DND-41 (cell line): ENCODE results near the gene CLVS2.

Experiments used
- EZH2 ChIP-seq: IDR thresholded peaks from 3 replicates; pipeline ENCODE4 v1.6.1; 2012; ENCODE audit warnings: borderline replicate concordance, low read depth, mild to moderate bottlenecking, moderate library complexity, low read length, inconsistent platforms; ENCODE audit not compliant: severe bottlenecking
- TF ChIP-seq, protein P1 (sequence below): IDR thresholded peaks from 2 replicates; pipeline ENCODE4 v1.5.1; 2012; ENCODE audit warnings: borderline replicate concordance, low read length, moderate library complexity, mild to moderate bottlenecking; ENCODE audit not compliant: poor library complexity, severe bottlenecking; ENCODE audit errors: extremely low read depth

DNA sequence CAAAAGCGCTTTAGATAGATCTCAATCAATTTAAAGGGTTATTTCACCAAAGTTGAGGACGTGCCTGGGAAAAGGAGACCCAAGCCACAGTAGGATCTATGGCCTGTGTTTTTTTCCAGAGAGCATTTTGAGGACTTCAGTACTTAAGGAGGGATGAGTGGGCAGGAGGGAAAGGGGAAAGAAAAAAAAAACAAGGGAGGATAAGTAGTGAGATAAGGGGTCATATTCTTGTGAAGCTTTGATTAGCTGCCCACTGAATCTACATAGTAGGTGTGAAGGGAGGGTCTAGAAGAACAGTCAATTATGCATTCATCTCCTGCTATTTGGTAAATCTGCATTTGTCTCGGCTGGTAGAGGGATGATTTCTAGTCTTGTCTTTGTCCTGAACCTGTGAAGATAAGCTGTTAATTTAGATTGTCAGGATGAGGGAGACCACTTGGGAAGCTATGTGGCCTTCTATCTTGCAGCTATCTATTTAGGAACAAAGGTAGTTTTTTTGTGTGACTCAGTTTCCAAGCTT, 48.4 kb downstream of the CLVS2 start:
- TF ChIP-seq, protein P1, sequence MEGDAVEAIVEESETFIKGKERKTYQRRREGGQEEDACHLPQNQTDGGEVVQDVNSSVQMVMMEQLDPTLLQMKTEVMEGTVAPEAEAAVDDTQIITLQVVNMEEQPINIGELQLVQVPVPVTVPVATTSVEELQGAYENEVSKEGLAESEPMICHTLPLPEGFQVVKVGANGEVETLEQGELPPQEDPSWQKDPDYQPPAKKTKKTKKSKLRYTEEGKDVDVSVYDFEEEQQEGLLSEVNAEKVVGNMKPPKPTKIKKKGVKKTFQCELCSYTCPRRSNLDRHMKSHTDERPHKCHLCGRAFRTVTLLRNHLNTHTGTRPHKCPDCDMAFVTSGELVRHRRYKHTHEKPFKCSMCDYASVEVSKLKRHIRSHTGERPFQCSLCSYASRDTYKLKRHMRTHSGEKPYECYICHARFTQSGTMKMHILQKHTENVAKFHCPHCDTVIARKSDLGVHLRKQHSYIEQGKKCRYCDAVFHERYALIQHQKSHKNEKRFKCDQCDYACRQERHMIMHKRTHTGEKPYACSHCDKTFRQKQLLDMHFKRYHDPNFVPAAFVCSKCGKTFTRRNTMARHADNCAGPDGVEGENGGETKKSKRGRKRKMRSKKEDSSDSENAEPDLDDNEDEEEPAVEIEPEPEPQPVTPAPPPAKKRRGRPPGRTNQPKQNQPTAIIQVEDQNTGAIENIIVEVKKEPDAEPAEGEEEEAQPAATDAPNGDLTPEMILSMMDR, result no peak
- no peak for TF ChIP-seq EZH2
